Sigmoid colon (tissue), 7 donors: ENCODE measurements around the gene GLP2R. TPM values are rescaled to one million over a fixed set of nuclear protein-coding genes. Genes with fewer than 3 reads are reported as not detected.

Experiments
- DNase-seq: peaks from one replicate; pipeline ENCODE4 v3.0.0-alpha.2; 2019
- H3K27ac ChIP-seq, 4 donors: fragments of 200-600 bp; sonication (generic); one replicate each; pipeline ENCODE4 v1.5.1; 2016 to 2019; ENCODE audit warnings: mild to moderate bottlenecking in 1 of 4
- H3K27me3 ChIP-seq, 3 donors: fragments of 200-600 bp; sonication (generic); one replicate each; pipeline ENCODE4 v1.5.1; 2019; ENCODE audit warnings: mild to moderate bottlenecking in 1 of 3
- H3K36me3 ChIP-seq, 4 donors: fragments of 200-600 bp; sonication (generic); one replicate each; pipeline ENCODE4 v1.5.1; 2016 to 2019
- H3K4me1 ChIP-seq, 4 donors: fragments of 200-600 bp; sonication (generic); one replicate each; pipeline ENCODE4 v1.5.1; 2017 to 2019
- H3K4me3 ChIP-seq, 4 donors: fragments of 200-600 bp; sonication (generic); one replicate each; pipeline ENCODE4 v1.5.1; 2017 to 2019; ENCODE audit warnings: mild to moderate bottlenecking in 2 of 4, moderate library complexity in 1 of 4
- H3K9me3 ChIP-seq, 4 donors: fragments of 200-600 bp in 3 of 4; sonication (generic) in 3 of 4; one replicate each; pipeline versions ENCODE4 v1.5.1 to v1.6.1; 2013 to 2019
- CTCF ChIP-seq, 4 experiments: fragments of 450-650 bp in 3 of 4; fragments of 200-600 bp in 1 of 4; IDR thresholded peaks; one replicate each; pipeline ENCODE4 v1.5.1; 2016 to 2019; ENCODE audit warnings: antibody characterized with exemption in 4 of 4, mild to moderate bottlenecking in 3 of 4, moderate library complexity in 2 of 4
- EP300 ChIP-seq, 4 donors: sonication (generic); formaldehyde crosslinking; IDR thresholded peaks; one replicate each; pipeline ENCODE4 v1.6.1; 2017; ENCODE audit warnings: antibody characterized with exemption in 4 of 4
- POLR2A ChIP-seq, 2 donors: fragments of 450-650 bp; IDR thresholded peaks; one replicate each; pipeline ENCODE4 v1.6.1; 2016; ENCODE audit warnings: antibody characterized with exemption in 2 of 2, mild to moderate bottlenecking in 2 of 2, moderate library complexity in 2 of 2
- POLR2AphosphoS5 ChIP-seq, 4 donors: sonication (generic); formaldehyde crosslinking; IDR thresholded peaks; one replicate each; pipeline ENCODE4 v1.6.1; 2017; ENCODE audit warnings: antibody characterized with exemption in 4 of 4
- WGBS, 2 donors: extraction: QIAGEN DNeasy Blood & Tissue Kit; methylation state at CpG; one replicate each; pipeline ENCODE4 v1.1.7; 2013; 5-methylcytosine and 5-hydroxymethylcytosine counted together
- intact Hi-C: fragments of 100-400 bp; cut with DNase I; formaldehyde crosslinking; loops from one replicate; pipeline ENCODE4 v1.15.1; 2023
- polyA plus RNA-seq, 3 donors: library from polyadenylated mRNA; stranded (reverse); fragments of 200-250 nt; gene quantifications; one replicate each; pipeline ENCODE4 v1.2.3, GENCODE V29; 2013
- total RNA-seq, 4 donors: library from RNA; depleted of rRNA; stranded (reverse); fragments of >200 nt; gene quantifications; one replicate each; pipeline ENCODE4 v1.1.0, GENCODE V29; 2016
- donor health status: healthy with polysubstance abuse.
- donor health status: Bipolar disorder and iron deficiency.
- donor health status: healthy.

GLP2R gene
- total and polyA plus RNA-seq, 7 donors = 0.89 to 56.2 (median 28.5) TPM

- H3K27ac ChIP-seq = peak overlapping the region in 3 of 4 donors; percentile 12 to 35 (median 28)
- no peak overlapping the region for H3K4me3 ChIP-seq
- DNase-seq = peak; percentile 83
- H3K36me3 ChIP-seq = peaks cover 0 to 26% (median 3%) of the 10 kb centered on the region in 4 donors
- WGBS, 2 donors = 81 to 86% methylated on average over 13 of the region's 13 CpGs
- H3K4me1 ChIP-seq = peaks cover 0 to 9% (median 8%) of the 10 kb centered on the region in 4 donors
- H3K9me3 ChIP-seq = peaks cover 0 to 5% (median 0%) of the 10 kb centered on the region in 4 donors
- intact Hi-C loops = no loop called here
- H3K27me3 ChIP-seq = no peaks in the 10 kb centered on the region
- TF ChIP-seq POLR2AphosphoS5 (IDR thresholded peaks at IDR 0.05) = peak in 2 of 4 donors; percentile 25 to 66
- TF ChIP-seq CTCF (IDR thresholded peaks at IDR 0.05) = no peak
- no peak for TF ChIP-seq EP300 (IDR thresholded peaks at IDR 0.05)
- no peak for TF ChIP-seq POLR2A (IDR thresholded peaks at IDR 0.05)
These were observed 111.6 kb downstream of the GLP2R start for GRCh38 chr17:9937241-9937761.

DNA sequence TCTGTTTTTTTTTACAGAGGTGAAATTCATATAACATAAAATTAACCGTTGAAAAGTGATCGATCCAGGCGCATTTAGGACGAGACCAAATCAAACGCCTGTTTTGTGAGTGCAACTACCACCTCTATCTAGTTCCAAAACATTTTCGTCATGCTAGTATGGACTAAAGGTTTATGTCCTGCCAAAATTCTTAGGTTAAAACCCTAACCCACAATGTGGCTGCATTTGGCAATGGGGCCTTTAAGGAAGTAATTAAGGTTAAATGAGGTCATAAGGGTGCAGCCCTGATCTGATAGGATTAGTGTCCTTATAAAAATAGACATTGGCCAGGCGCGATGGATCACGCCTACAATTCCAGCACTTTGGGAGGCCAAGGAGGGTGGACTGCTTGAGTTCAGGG, 112.2 kb downstream of the GLP2R start:
- intact Hi-C loops = no loop called here
- Histone ChIP-seq H3K4me1 (peaks cover 0 to 9% (median 8%) of the 10 kb centered on the region in 4 donors), H3K27me3 (no peaks in the 10 kb centered on the region), H3K36me3 (peaks cover 0 to 26% (median 3%) of the 10 kb centered on the region in 4 donors), H3K4me3 (no peak overlapping the region), H3K9me3 (peaks cover 0 to 5% (median 0%) of the 10 kb centered on the region in 4 donors), H3K27ac (peak overlapping the region in 3 of 4 donors; percentile 12 to 35 (median 28))
- 92 to 95% methylated on average over 9 of the region's 9 CpGs for WGBS, 2 donors
- DNase-seq = no peak
- no peak for TF ChIP-seq POLR2A (IDR thresholded peaks at IDR 0.05)
- no peak for TF ChIP-seq POLR2AphosphoS5 (IDR thresholded peaks at IDR 0.05)
- TF ChIP-seq EP300 (IDR thresholded peaks at IDR 0.05) = no peak
- no peak for TF ChIP-seq CTCF (IDR thresholded peaks at IDR 0.05)

- TF ChIP-seq CTCF (IDR thresholded peaks at IDR 0.05) (no peak), POLR2A (IDR thresholded peaks at IDR 0.05) (no peak), POLR2AphosphoS5 (IDR thresholded peaks at IDR 0.05) (no peak), EP300 (IDR thresholded peaks at IDR 0.05) (no peak)
- 69 to 84% methylated on average over 1 of the region's 1 CpG for WGBS, 2 donors
- intact Hi-C loops = no loop called here
- Histone ChIP-seq H3K27ac (no peak overlapping the region), H3K4me3 (no peak overlapping the region), H3K9me3 (peaks cover 0 to 5% (median 0%) of the 10 kb centered on the region in 4 donors), H3K36me3 (peaks cover 0 to 26% (median 5%) of the 10 kb centered on the region in 4 donors), H3K4me1 (peaks cover 0 to 9% (median 8%) of the 10 kb centered on the region in 4 donors), H3K27me3 (no peaks in the 10 kb centered on the region)
- no peak for DNase-seq
These were observed 113.0 kb downstream of the GLP2R start for GRCh38 chr17:9938764-9939163.

DNA sequence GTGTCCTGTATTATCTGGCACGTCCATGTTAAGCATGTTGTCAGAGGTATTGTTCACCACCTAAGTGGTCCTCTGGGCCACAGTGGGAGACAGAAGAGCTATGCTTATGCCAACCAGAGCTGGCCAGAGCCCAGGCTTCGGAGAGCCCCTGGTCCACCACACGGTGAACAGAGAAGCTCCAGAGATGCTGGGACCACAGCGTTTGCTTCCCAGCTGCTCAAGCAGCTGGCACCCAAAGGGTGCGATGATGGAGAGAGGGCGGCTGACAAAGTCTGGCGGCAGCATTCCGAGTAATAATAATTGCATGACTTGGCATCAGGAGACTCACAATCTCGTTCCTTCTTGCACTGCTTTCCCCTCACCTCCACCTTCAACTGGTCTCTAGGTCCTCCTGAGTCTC, 115.1 kb downstream of the GLP2R start:
- Histone ChIP-seq H3K27ac (no peak overlapping the region), H3K36me3 (peaks cover 0 to 26% (median 5%) of the 10 kb centered on the region in 4 donors), H3K9me3 (peaks cover 0 to 5% (median 0%) of the 10 kb centered on the region in 4 donors), H3K4me1 (peaks cover 0 to 9% (median 8%) of the 10 kb centered on the region in 4 donors), H3K4me3 (no peak overlapping the region), H3K27me3 (no peaks in the 10 kb centered on the region)
- DNase-seq = no peak
- intact Hi-C loops = no loop called here
- WGBS, 2 donors = 81 to 88% methylated on average over 9 of the region's 9 CpGs
- TF ChIP-seq POLR2A (IDR thresholded peaks at IDR 0.05) (no peak), CTCF (IDR thresholded peaks at IDR 0.05) (no peak), EP300 (IDR thresholded peaks at IDR 0.05) (no peak), POLR2AphosphoS5 (IDR thresholded peaks at IDR 0.05) (no peak)
